Suprapubic skin (tissue), 4 donors: ENCODE results near the gene DEPDC7.

Source experiments
- CTCF ChIP-seq, 2 donors: fragments of 200-600 bp in 1 of 2; fragments of 450-650 bp in 1 of 2; sonication (generic) in 1 of 2; IDR thresholded peaks; one replicate each; pipeline ENCODE4 v1.5.1; 2016 to 2019; ENCODE audit warnings: antibody characterized with exemption in 2 of 2, mild to moderate bottlenecking in 1 of 2, moderate library complexity in 1 of 2
- EP300 ChIP-seq: sonication (generic); formaldehyde crosslinking; IDR thresholded peaks from one replicate; pipeline ENCODE4 v1.6.1; 2017; ENCODE audit warnings: antibody characterized with exemption
- POLR2A ChIP-seq, 2 donors: fragments of 450-650 bp; IDR thresholded peaks; one replicate each; pipeline ENCODE4 v1.6.1; 2017; ENCODE audit warnings: antibody characterized with exemption in 2 of 2, mild to moderate bottlenecking in 2 of 2, moderate library complexity in 2 of 2
- POLR2AphosphoS5 ChIP-seq, 3 donors: sonication (generic); formaldehyde crosslinking; IDR thresholded peaks; one replicate each; pipeline ENCODE4 v1.6.1; 2017; ENCODE audit warnings: antibody characterized with exemption in 3 of 3

- TF ChIP-seq CTCF (IDR thresholded peaks at IDR 0.05): no peak
- TF ChIP-seq POLR2A (IDR thresholded peaks at IDR 0.05): no peak
- TF ChIP-seq POLR2AphosphoS5 (IDR thresholded peaks at IDR 0.05): no peak
- TF ChIP-seq EP300: no peak
These were observed 6.3 kb downstream of the DEPDC7 start for GRCh38 chr11:33021937-33022336.
